Measurements from ENCODE around the gene C2CD2.

GRCh38 chr21:41965461-41966013 lies 11.7 kb upstream of the C2CD2 start:
- TF ChIP-seq POLR2A (IDR thresholded peaks at IDR 0.05): no peak
- TF ChIP-seq, protein P1, sequence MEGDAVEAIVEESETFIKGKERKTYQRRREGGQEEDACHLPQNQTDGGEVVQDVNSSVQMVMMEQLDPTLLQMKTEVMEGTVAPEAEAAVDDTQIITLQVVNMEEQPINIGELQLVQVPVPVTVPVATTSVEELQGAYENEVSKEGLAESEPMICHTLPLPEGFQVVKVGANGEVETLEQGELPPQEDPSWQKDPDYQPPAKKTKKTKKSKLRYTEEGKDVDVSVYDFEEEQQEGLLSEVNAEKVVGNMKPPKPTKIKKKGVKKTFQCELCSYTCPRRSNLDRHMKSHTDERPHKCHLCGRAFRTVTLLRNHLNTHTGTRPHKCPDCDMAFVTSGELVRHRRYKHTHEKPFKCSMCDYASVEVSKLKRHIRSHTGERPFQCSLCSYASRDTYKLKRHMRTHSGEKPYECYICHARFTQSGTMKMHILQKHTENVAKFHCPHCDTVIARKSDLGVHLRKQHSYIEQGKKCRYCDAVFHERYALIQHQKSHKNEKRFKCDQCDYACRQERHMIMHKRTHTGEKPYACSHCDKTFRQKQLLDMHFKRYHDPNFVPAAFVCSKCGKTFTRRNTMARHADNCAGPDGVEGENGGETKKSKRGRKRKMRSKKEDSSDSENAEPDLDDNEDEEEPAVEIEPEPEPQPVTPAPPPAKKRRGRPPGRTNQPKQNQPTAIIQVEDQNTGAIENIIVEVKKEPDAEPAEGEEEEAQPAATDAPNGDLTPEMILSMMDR (IDR thresholded peaks at IDR 0.05): no peak

Measured in suprapubic skin (tissue), 3 donors.